K562 (cell line): ENCODE results near the gene ZNF174. TPM values are rescaled to one million over a fixed set of nuclear protein-coding genes. Genes with fewer than 3 reads are reported as not detected.

ENCODE experiments used
- C11orf30 ChIP-seq: fragments of 450-650 bp; IDR thresholded peaks from 2 replicates; pipeline ENCODE4 v1.6.1; 2016; ENCODE audit warnings: low read depth, mild to moderate bottlenecking
- CREB1 ChIP-seq, 2 experiments: sonication (generic) in 1 of 2; formaldehyde crosslinking in 1 of 2; IDR thresholded peaks; 2 replicates each; pipeline versions ENCODE4 v1.6.1 to v1.8.0; 2012 to 2022; ENCODE audit warnings: inconsistent platforms in 1 of 2, mild to moderate bottlenecking in 1 of 2, missing genetic modification reagents in 1 of 2, moderate library complexity in 1 of 2
- EHMT2 ChIP-seq: fragments of 450-650 bp; IDR thresholded peaks from 2 replicates; pipeline ENCODE4 v1.6.1; 2018; ENCODE audit warnings: antibody characterized with exemption
- EP400 ChIP-seq: fragments of 450-650 bp; IDR thresholded peaks from 2 replicates; pipeline ENCODE4 v1.6.1; 2017; ENCODE audit warnings: antibody characterized with exemption, mild to moderate bottlenecking, moderate library complexity
- FOS ChIP-seq: IDR thresholded peaks from 3 replicates; pipeline ENCODE4 v1.6.1; 2011; ENCODE audit not compliant: insufficient read length; ENCODE audit errors: extremely low read depth
- GTF2B ChIP-seq: IDR thresholded peaks from 2 replicates; pipeline ENCODE4 v1.6.1; 2011; ENCODE audit not compliant: insufficient read length; ENCODE audit errors: extremely low read depth
- MTA2 ChIP-seq: fragments of 450-650 bp; IDR thresholded peaks from 2 replicates; pipeline ENCODE4 v1.6.1; 2016; ENCODE audit warnings: low read depth
- PHF21A ChIP-seq: fragments of 450-650 bp; IDR thresholded peaks from 2 replicates; pipeline ENCODE4 v1.6.1; 2017; ENCODE audit warnings: low read depth, borderline replicate concordance
- POLR2G ChIP-seq: fragments of 200-400 bp; formaldehyde crosslinking; IDR thresholded peaks from 2 replicates; pipeline ENCODE4 v1.6.1; 2017; ENCODE audit warnings: low read depth, mild to moderate bottlenecking, antibody characterized with exemption, low read length, moderate library complexity
- RB1 ChIP-seq: fragments of 450-650 bp; IDR thresholded peaks from 2 replicates; pipeline ENCODE4 v1.6.1; 2017; ENCODE audit warnings: low read depth, mild to moderate bottlenecking
- RBM34 ChIP-seq: fragments of 200-400 bp; formaldehyde crosslinking; IDR thresholded peaks from 2 replicates; pipeline ENCODE4 v1.6.1; 2018; ENCODE audit warnings: low read length, borderline replicate concordance; ENCODE audit not compliant: insufficient read depth
- SAFB ChIP-seq: fragments of 200-400 bp; formaldehyde crosslinking; IDR thresholded peaks from 2 replicates; pipeline ENCODE4 v1.6.1; 2017; ENCODE audit warnings: low read depth, low read length, borderline replicate concordance
- ZBTB7A ChIP-seq: IDR thresholded peaks from 2 replicates; pipeline ENCODE4 v1.6.1; 2011; ENCODE audit warnings: low read depth, mild to moderate bottlenecking, low read length, moderate library complexity, borderline replicate concordance; ENCODE audit not compliant: control insufficient read depth
- ZNF324 ChIP-seq: fragments of 250-450 bp; sonication (Bioruptor Pico); IDR thresholded peaks from 2 replicates; pipeline ENCODE4 v1.4.0; 2020; ENCODE audit warnings: mild to moderate bottlenecking
- ZNF561 ChIP-seq: fragments of 450-650 bp; formaldehyde crosslinking; conservative IDR thresholded peaks from 2 replicates; pipeline ENCODE4 v1.4.0; 2020; ENCODE audit warnings: mild to moderate bottlenecking, moderate library complexity
- ZNF75A ChIP-seq: fragments of 450-650 bp; formaldehyde crosslinking; IDR thresholded peaks from 2 replicates; pipeline ENCODE4 v1.4.0; 2020; ENCODE audit warnings: mild to moderate bottlenecking
- ZNF780A ChIP-seq: fragments of 250-450 bp; sonication (Bioruptor Pico); IDR thresholded peaks from 2 replicates; pipeline ENCODE4 v1.5.0; 2021; ENCODE audit warnings: mild to moderate bottlenecking
- polyA plus RNA-seq, 8 experiments: library from polyadenylated mRNA; depleted of rRNA in 4 of 8; stranded (reverse) in 5 of 8; unstranded in 3 of 8; fragments of >200 nt; fragmentation: Nextera tagmentation in 2 of 8; fragmentation: Illumina TruSeq in 1 of 8; extraction: Ambion mirVana in 2 of 8; extraction: Trizol in 1 of 8; gene quantifications; 2 replicates each; pipeline versions ENCODE4 v1.2.1 to v1.2.3, GENCODE V29; 2011 to 2014; ENCODE audit warnings: inconsistent platforms in 1 of 8, missing spikeins in 1 of 8
- total RNA-seq, 7 experiments: library from RNA; depleted of rRNA in 6 of 7; stranded (reverse); fragments of >200 nt in 6 of 7; fragmentation: Illumina TruSeq in 2 of 7; extraction: Trizol in 2 of 7; gene quantifications; 2 replicates each; pipeline versions ENCODE4 v1.2.1 to v1.2.3, GENCODE V29; 2011 to 2021; ENCODE audit warnings: low replicate concordance in 1 of 7
- TF ChIP-seq, protein P1 (sequence below): sonication (generic); formaldehyde crosslinking; IDR thresholded peaks from 2 replicates; pipeline ENCODE4 v1.8.1; 2023; ENCODE audit warnings: missing genetic modification reagents, mild to moderate bottlenecking, borderline replicate concordance
- TF ChIP-seq, protein P2 (sequence below), 3 experiments: IDR thresholded peaks in 2 of 3; conservative IDR thresholded peaks in 1 of 3; 2 replicates each; pipeline ENCODE4 v1.5.1; 2011 to 2012; ENCODE audit warnings: low read length in 3 of 3, mild to moderate bottlenecking in 3 of 3, control low read depth in 2 of 3, improper control_type of control experiment in 1 of 3, inconsistent platforms in 1 of 3, low read depth in 1 of 3, mixed read lengths in 1 of 3, moderate library complexity in 1 of 3; ENCODE audit not compliant: insufficient read depth in 2 of 3

Gene ZNF174
- total and polyA plus RNA-seq, 9 of the 15 experiments (the other 6 are each of a cell fraction or from before 2014, with no cell fraction given), result 5.1 to 19.1 (median 12.5) TPM

DNA sequence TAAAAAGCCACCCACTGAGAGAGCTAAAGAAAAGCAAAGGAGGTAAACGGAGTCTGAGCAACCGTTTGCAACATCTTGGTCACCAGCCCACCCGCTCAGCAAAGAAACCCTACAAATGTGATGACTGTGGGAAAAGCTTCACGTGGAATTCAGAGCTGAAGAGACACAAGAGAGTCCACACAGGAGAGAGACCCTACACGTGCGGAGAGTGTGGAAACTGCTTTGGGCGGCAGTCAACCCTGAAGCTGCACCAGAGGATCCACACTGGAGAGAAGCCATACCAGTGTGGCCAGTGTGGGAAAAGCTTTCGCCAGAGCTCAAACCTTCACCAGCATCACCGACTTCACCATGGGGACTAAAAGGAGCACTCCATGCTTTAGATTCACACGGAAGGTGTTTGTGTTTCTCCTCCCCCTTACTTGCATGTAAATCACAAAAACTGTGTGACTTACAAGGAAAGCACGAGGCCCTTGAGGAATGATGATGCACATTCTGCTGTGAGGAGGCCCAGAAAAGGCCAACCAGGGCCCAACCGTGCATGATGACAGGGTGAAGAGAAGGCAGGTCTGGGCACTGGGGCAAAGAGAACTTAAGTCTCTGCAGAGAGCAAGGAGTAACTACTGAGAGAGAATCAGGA, 7.7 kb downstream of the ZNF174 start (continued):
- no peak for TF ChIP-seq GTF2B
- TF ChIP-seq POLR2G, result no peak
- TF ChIP-seq RBM34, result no peak
- TF ChIP-seq, protein P1, sequence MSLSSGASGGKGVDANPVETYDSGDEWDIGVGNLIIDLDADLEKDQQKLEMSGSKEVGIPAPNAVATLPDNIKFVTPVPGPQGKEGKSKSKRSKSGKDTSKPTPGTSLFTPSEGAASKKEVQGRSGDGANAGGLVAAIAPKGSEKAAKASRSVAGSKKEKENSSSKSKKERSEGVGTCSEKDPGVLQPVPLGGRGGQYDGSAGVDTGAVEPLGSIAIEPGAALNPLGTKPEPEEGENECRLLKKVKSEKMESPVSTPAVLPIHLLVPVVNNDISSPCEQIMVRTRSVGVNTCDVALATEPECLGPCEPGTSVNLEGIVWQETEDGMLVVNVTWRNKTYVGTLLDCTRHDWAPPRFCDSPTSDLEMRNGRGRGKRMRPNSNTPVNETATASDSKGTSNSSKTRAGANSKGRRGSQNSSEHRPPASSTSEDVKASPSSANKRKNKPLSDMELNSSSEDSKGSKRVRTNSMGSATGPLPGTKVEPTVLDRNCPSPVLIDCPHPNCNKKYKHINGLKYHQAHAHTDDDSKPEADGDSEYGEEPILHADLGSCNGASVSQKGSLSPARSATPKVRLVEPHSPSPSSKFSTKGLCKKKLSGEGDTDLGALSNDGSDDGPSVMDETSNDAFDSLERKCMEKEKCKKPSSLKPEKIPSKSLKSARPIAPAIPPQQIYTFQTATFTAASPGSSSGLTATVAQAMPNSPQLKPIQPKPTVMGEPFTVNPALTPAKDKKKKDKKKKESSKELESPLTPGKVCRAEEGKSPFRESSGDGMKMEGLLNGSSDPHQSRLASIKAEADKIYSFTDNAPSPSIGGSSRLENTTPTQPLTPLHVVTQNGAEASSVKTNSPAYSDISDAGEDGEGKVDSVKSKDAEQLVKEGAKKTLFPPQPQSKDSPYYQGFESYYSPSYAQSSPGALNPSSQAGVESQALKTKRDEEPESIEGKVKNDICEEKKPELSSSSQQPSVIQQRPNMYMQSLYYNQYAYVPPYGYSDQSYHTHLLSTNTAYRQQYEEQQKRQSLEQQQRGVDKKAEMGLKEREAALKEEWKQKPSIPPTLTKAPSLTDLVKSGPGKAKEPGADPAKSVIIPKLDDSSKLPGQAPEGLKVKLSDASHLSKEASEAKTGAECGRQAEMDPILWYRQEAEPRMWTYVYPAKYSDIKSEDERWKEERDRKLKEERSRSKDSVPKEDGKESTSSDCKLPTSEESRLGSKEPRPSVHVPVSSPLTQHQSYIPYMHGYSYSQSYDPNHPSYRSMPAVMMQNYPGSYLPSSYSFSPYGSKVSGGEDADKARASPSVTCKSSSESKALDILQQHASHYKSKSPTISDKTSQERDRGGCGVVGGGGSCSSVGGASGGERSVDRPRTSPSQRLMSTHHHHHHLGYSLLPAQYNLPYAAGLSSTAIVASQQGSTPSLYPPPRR (CRISPR knock-in tag), result no peak
- no peak for TF ChIP-seq ZBTB7A
- peak; percentile 43; the same call in 1 of the 2 replicates for TF ChIP-seq C11orf30
- TF ChIP-seq, protein P2, sequence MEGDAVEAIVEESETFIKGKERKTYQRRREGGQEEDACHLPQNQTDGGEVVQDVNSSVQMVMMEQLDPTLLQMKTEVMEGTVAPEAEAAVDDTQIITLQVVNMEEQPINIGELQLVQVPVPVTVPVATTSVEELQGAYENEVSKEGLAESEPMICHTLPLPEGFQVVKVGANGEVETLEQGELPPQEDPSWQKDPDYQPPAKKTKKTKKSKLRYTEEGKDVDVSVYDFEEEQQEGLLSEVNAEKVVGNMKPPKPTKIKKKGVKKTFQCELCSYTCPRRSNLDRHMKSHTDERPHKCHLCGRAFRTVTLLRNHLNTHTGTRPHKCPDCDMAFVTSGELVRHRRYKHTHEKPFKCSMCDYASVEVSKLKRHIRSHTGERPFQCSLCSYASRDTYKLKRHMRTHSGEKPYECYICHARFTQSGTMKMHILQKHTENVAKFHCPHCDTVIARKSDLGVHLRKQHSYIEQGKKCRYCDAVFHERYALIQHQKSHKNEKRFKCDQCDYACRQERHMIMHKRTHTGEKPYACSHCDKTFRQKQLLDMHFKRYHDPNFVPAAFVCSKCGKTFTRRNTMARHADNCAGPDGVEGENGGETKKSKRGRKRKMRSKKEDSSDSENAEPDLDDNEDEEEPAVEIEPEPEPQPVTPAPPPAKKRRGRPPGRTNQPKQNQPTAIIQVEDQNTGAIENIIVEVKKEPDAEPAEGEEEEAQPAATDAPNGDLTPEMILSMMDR (IDR thresholded peaks at IDR 0.05 in 2 of 3, conservative IDR thresholded peaks at IDR 0.05 in 1 of 3; ENCODE audit: insufficient read depth in 2 of 3, low read depth in 1 of 3, low read length in 3 of 3), result no peak
- TF ChIP-seq CREB1 (IDR thresholded peaks at IDR 0.05), result no peak
- no peak for TF ChIP-seq CREB1 (CRISPR knock-in tag; IDR thresholded peaks at IDR 0.05)
- TF ChIP-seq ZNF324 (CRISPR knock-in tag), result no peak
- TF ChIP-seq FOS, result no peak
- TF ChIP-seq RB1, result no peak
- no peak for TF ChIP-seq PHF21A
- no peak for TF ChIP-seq EHMT2
- peak; percentile 100 for TF ChIP-seq ZNF75A (CRISPR knock-in tag)
- no peak for TF ChIP-seq EP400
- TF ChIP-seq MTA2, result no peak
- TF ChIP-seq ZNF780A (CRISPR knock-in tag), result no peak
- TF ChIP-seq SAFB, result no peak
- TF ChIP-seq ZNF561 (CRISPR knock-in tag), result no peak
